Thoracic aorta (tissue), 2 donors: ENCODE data around the gene LIPA. TPM values are rescaled to one million over a fixed set of nuclear protein-coding genes. Genes with fewer than 3 reads are reported as not detected.
"Not testable (repeated sequence)": the region's sequence is repeated elsewhere in the genome, so short reads cannot be mapped to it uniquely, and the experiment has no call there.

Source experiments
- ATAC-seq: fragments of 150-250 bp; one replicate; pipeline ENCODE4 v1.8.0; 2017; ENCODE audit warnings: low read depth; ENCODE audit not compliant: insufficient number of reproducible peaks, low FRiP score
- DNase-seq: peaks from one replicate; pipeline ENCODE4 v3.0.0-alpha.2; 2020; ENCODE audit warnings: low spot score
- H3K27ac ChIP-seq, 2 donors: fragments of 200-600 bp; sonication (generic); 1 replicate in 1 of 2; 2 replicates in 1 of 2; pipeline ENCODE4 v1.5.1; 2016; ENCODE audit warnings: mild to moderate bottlenecking in 2 of 2, moderate library complexity in 2 of 2
- H3K27me3 ChIP-seq: fragments of 200-600 bp; sonication (generic); replicated peaks from 2 replicates; pipeline ENCODE4 v1.6.0; 2016; ENCODE audit warnings: mild to moderate bottlenecking; ENCODE audit not compliant: insufficient read depth
- H3K36me3 ChIP-seq: fragments of 200-600 bp; sonication (generic); one replicate; pipeline ENCODE4 v1.5.1; 2016
- H3K4me1 ChIP-seq, 2 donors: fragments of 200-600 bp; sonication (generic); 1 replicate in 1 of 2; 2 replicates in 1 of 2; pipeline versions ENCODE4 v1.5.1 to v1.6.0; 2016; ENCODE audit warnings: low read depth in 2 of 2, mild to moderate bottlenecking in 1 of 2; ENCODE audit not compliant: control insufficient read depth in 1 of 2
- H3K4me3 ChIP-seq: fragments of 200-600 bp; sonication (generic); 2 replicates; pipeline ENCODE4 v1.5.1; 2016; ENCODE audit warnings: mild to moderate bottlenecking
- H3K9me3 ChIP-seq: fragments of 200-600 bp; sonication (generic); 2 replicates; pipeline ENCODE4 v1.5.1; 2016
- total RNA-seq, 2 donors: library from RNA; depleted of rRNA; stranded (reverse); fragments of >200 nt; gene quantifications; one replicate each; pipeline versions ENCODE4 v1.1.0 to v1.2.3, GENCODE V29; 2016
- TF ChIP-seq, protein P1 (sequence below): fragments of 200-600 bp; sonication (generic); IDR thresholded peaks from one replicate; pipeline ENCODE4 v1.5.1; 2019; ENCODE audit warnings: antibody characterized with exemption

Gene LIPA
- total RNA-seq, 2 donors from 2014 or later, result 39.7 to 44.2 TPM

GRCh38 chr10:89255793-89256192 lies 4.2 kb upstream of the LIPA start:
- DNase-seq (no peak), ATAC-seq (no peak)
- Histone ChIP-seq H3K27me3 (no peaks in the 10 kb centered on the region), H3K4me1 (peaks cover 0 to 8% of the 10 kb centered on the region in 2 donors), H3K9me3 (no peaks in the 10 kb centered on the region), H3K36me3 (no peaks in the 10 kb centered on the region), H3K27ac (no peak overlapping the region), H3K4me3 (no peak overlapping the region)
- TF ChIP-seq, protein P1, sequence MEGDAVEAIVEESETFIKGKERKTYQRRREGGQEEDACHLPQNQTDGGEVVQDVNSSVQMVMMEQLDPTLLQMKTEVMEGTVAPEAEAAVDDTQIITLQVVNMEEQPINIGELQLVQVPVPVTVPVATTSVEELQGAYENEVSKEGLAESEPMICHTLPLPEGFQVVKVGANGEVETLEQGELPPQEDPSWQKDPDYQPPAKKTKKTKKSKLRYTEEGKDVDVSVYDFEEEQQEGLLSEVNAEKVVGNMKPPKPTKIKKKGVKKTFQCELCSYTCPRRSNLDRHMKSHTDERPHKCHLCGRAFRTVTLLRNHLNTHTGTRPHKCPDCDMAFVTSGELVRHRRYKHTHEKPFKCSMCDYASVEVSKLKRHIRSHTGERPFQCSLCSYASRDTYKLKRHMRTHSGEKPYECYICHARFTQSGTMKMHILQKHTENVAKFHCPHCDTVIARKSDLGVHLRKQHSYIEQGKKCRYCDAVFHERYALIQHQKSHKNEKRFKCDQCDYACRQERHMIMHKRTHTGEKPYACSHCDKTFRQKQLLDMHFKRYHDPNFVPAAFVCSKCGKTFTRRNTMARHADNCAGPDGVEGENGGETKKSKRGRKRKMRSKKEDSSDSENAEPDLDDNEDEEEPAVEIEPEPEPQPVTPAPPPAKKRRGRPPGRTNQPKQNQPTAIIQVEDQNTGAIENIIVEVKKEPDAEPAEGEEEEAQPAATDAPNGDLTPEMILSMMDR, result no peak

DNA sequence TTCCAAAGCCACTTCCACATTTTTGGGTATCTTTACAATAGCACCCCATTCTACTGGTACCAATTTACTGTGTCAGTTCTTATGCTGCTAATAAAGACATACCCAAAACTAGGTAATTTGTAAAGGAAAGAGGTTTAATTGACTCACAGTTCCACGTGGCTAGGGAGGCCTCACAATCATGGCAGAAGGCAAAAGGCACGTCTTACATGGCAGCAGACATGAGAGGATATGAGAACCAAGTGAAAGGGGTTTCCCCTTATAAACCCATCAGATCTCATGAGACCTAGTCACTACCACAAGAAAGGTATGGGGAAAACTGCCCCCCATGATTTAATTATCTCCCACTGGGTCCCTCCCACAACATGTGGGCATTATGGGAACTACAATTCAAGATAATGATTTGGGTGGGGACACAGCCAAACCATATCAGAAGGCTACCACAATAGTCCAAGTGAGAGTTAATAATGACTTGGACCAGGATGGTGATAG lies 3.6 kb upstream of the LIPA start:
- DNase-seq, ATAC-seq, H3K27me3 ChIP-seq, H3K36me3 ChIP-seq, H3K9me3 ChIP-seq, H3K27ac ChIP-seq, H3K4me3 ChIP-seq: not testable (repeated sequence)
- H3K4me1 ChIP-seq, result peaks cover 0 to 11% of the 10 kb centered on the region in 2 donors

GRCh38 chr10:89252225-89252585 lies 630 bp upstream of the LIPA start:
- Histone ChIP-seq H3K9me3 (no peaks in the 10 kb centered on the region), H3K4me3 (peak overlapping the region; percentile 94), H3K4me1 (peaks cover 0 to 12% of the 10 kb centered on the region in 2 donors), H3K36me3 (no peaks in the 10 kb centered on the region), H3K27ac (no peak overlapping the region), H3K27me3 (no peaks in the 10 kb centered on the region)
- TF ChIP-seq, protein P1, result no peak
- DNase-seq (no peak), ATAC-seq (no peak)

DNA sequence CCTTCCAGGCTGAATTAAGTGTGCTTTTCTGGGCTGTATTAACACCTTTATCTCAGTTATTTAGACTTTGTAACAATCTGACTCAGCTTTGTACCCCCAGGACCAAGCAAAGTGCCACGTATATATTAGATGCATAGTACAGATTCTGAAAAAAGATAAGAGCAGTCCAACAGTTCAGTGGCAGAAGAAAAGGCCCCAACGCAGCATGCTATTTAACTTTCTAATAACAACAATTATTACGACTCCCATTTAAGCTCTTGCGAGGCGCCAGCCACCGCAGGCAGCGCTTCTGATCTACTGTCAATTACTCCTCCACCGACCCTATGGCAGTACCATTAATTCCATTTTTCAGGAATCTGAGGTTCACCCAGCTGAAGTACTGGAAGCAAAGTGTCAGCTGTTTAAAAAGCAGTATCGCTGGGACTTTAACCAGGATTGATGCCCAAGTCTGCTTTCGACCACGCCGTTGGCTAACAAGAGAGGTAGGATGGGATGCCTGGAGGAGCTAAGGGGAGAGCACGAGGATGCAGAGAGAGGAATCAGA lies 638 bp downstream of the LIPA start:
- DNase-seq (no peak), ATAC-seq (no peak)
- TF ChIP-seq, protein P1, result no peak
- no peaks in the 10 kb centered on the region for H3K9me3 ChIP-seq
- H3K4me1 ChIP-seq, result peaks cover 0 to 12% of the 10 kb centered on the region in 2 donors
- no peaks in the 10 kb centered on the region for H3K27me3 ChIP-seq
- no peaks in the 10 kb centered on the region for H3K36me3 ChIP-seq
- peak overlapping the region; percentile 77 to 79 for H3K27ac ChIP-seq
- peak overlapping the region; percentile 94 for H3K4me3 ChIP-seq

GRCh38 chr10:89248990-89249389 lies 2.6 kb downstream of the LIPA start:
- DNase-seq (no peak), ATAC-seq (no peak)
- H3K36me3 ChIP-seq, result no peaks in the 10 kb centered on the region
- TF ChIP-seq, protein P1, result no peak
- no peak overlapping the region for H3K27ac ChIP-seq
- peaks cover 0 to 12% of the 10 kb centered on the region in 2 donors for H3K4me1 ChIP-seq
- no peak overlapping the region for H3K4me3 ChIP-seq
- no peaks in the 10 kb centered on the region for H3K9me3 ChIP-seq
- H3K27me3 ChIP-seq, result no peaks in the 10 kb centered on the region

GRCh38 chr10:89247623-89248022 lies 4.0 kb downstream of the LIPA start:
- not testable (repeated sequence) for H3K4me3 ChIP-seq, H3K27me3 ChIP-seq, H3K9me3 ChIP-seq, H3K36me3 ChIP-seq, DNase-seq, ATAC-seq, H3K27ac ChIP-seq
- peaks cover 0 to 12% of the 10 kb centered on the region in 2 donors for H3K4me1 ChIP-seq
